Kidney (tissue), 14 donors: Measurements from ENCODE around the gene CCDC88B. TPM values are rescaled to one million over a fixed set of nuclear protein-coding genes. Genes with fewer than 3 reads are reported as not detected.

Experiments used
- DNase-seq, 5 donors: peaks; one replicate each; pipeline ENCODE4 v3.0.0-alpha.2; 2013 to 2020
- FAIRE-seq: peaks from 2 replicates; lab custom pipeline; 2012; peaks lifted over from hg19 to GRCh38; lab: Jason Lieb, UNC
- H3K27ac ChIP-seq, 2 donors: one replicate each; pipeline ENCODE4 v1.7.0; 2013; ENCODE audit warnings: low read depth in 2 of 2, low read length in 2 of 2, inconsistent platforms in 1 of 2
- H3K27me3 ChIP-seq: one replicate; pipeline ENCODE4 v1.7.1; 2013; ENCODE audit warnings: low read length, inconsistent platforms; ENCODE audit not compliant: control insufficient read depth, insufficient read depth
- H3K36me3 ChIP-seq, 3 donors: one replicate each; pipeline versions ENCODE4 v1.7.0 to v1.7.1; 2013; ENCODE audit warnings: low read length in 3 of 3, control low read depth in 1 of 3, inconsistent platforms in 1 of 3; ENCODE audit not compliant: insufficient read depth in 3 of 3, control insufficient read depth in 2 of 3
- H3K4me1 ChIP-seq, 3 donors: one replicate each; pipeline versions ENCODE4 v1.7.0 to v1.7.1; 2013; ENCODE audit warnings: low read length in 3 of 3, inconsistent platforms in 1 of 3, low read depth in 1 of 3; ENCODE audit not compliant: control insufficient read depth in 2 of 3, insufficient read depth in 2 of 3
- H3K4me3 ChIP-seq, 3 donors: one replicate each; pipeline versions ENCODE4 v1.7.0 to v1.8.1; 2013; ENCODE audit warnings: low read length in 3 of 3, control low read depth in 1 of 3, inconsistent platforms in 1 of 3
- H3K9ac ChIP-seq, 3 donors: one replicate each; pipeline versions ENCODE4 v1.7.0 to v1.7.1; 2013; ENCODE audit warnings: low read length in 3 of 3, control low read depth in 1 of 3, inconsistent platforms in 1 of 3
- H3K9me3 ChIP-seq, 3 donors: one replicate each; pipeline versions ENCODE4 v1.7.0 to v1.7.1; 2013; ENCODE audit warnings: low read length in 3 of 3, control low read depth in 1 of 3, inconsistent platforms in 1 of 3; ENCODE audit not compliant: control insufficient read depth in 2 of 3, insufficient read depth in 1 of 3
- intact Hi-C: fragments of 100-400 bp; cut with DNase I; formaldehyde crosslinking; loops from one replicate; pipeline ENCODE4 v1.11.1; 2022
- polyA plus RNA-seq: library from polyadenylated mRNA; stranded (reverse); fragments of 350-450 nt; fragmentation: Illumina TruSeq; extraction: RNeasy Lipid Tissue Mini Kit (QIAGEN cat#74804); gene quantifications from one replicate; pipeline ENCODE4 v1.2.3, GENCODE V29; 2014; ENCODE audit warnings: low read depth, low replicate concordance; ENCODE audit not compliant: insufficient read depth
- total RNA-seq: library from RNA; stranded (reverse); fragmentation: NEBNext Ultra II Directional; extraction: Animal tissue kit (Norgen Biotek cat#: 25700); gene quantifications from one replicate; pipeline ENCODE4 v1.2.1, GENCODE V29; 2021
- TF ChIP-seq, protein P1 (sequence below): IDR thresholded peaks from 3 replicates; pipeline ENCODE4 v1.5.1; 2012; ENCODE audit warnings: mild to moderate bottlenecking, moderate library complexity, borderline replicate concordance; ENCODE audit not compliant: insufficient read depth; ENCODE audit errors: extremely low read depth
- donor health status: control.
- donor health status: control.
- donor health status: control.
- donor health status: control.
- donor health status: control.
- donor health status: DM: yes; HTN: yes; CAD: no.
- donor health status: Normal renal cell carcinoma (clear cell type).

Gene CCDC88B
- total and polyA plus RNA-seq, 2 donors from 2014 or later = 10.0 to 13.3 TPM

- TF ChIP-seq, protein P1, sequence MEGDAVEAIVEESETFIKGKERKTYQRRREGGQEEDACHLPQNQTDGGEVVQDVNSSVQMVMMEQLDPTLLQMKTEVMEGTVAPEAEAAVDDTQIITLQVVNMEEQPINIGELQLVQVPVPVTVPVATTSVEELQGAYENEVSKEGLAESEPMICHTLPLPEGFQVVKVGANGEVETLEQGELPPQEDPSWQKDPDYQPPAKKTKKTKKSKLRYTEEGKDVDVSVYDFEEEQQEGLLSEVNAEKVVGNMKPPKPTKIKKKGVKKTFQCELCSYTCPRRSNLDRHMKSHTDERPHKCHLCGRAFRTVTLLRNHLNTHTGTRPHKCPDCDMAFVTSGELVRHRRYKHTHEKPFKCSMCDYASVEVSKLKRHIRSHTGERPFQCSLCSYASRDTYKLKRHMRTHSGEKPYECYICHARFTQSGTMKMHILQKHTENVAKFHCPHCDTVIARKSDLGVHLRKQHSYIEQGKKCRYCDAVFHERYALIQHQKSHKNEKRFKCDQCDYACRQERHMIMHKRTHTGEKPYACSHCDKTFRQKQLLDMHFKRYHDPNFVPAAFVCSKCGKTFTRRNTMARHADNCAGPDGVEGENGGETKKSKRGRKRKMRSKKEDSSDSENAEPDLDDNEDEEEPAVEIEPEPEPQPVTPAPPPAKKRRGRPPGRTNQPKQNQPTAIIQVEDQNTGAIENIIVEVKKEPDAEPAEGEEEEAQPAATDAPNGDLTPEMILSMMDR = no peak
- Histone ChIP-seq H3K27me3 (no peaks in the 10 kb centered on the region), H3K4me1 (peaks cover 0 to 13% (median 6%) of the 10 kb centered on the region in 3 donors), H3K36me3 (peaks cover 0 to 9% (median 5%) of the 10 kb centered on the region in 3 donors), H3K9ac (peak overlapping the region; percentile 37 to 89 (median 62)), H3K4me3 (peak overlapping the region; percentile 89 to 96 (median 92)), H3K9me3 (no peaks in the 10 kb centered on the region), H3K27ac (peak overlapping the region; percentile 100)
- intact Hi-C loops = no loop called here
- DNase-seq (peak in 1 of 5 donors; percentile 83), FAIRE-seq (no peak)
Measured at GRCh38 chr11:64318766-64319761, 20.9 kb upstream of the CCDC88B start.

GRCh38 chr11:64320556-64320955, 19.4 kb upstream of the CCDC88B start:
- no peak for FAIRE-seq
- TF ChIP-seq, protein P1 = no peak
- H3K9me3 ChIP-seq = no peaks in the 10 kb centered on the region
- no peak overlapping the region for H3K4me3 ChIP-seq
- no peaks in the 10 kb centered on the region for H3K27me3 ChIP-seq
- intact Hi-C loops = no loop called here
- H3K27ac ChIP-seq = no peak overlapping the region
- peaks cover 0 to 13% (median 6%) of the 10 kb centered on the region in 3 donors for H3K4me1 ChIP-seq
- no peak overlapping the region for H3K9ac ChIP-seq
- no peak for DNase-seq
- peaks cover 0 to 4% (median 0%) of the 10 kb centered on the region in 3 donors for H3K36me3 ChIP-seq

GRCh38 chr11:64321026-64321425, 19.0 kb upstream of the CCDC88B start:
- DNase-seq = no peak
- no peak for FAIRE-seq

More at GRCh38 chr11:64321026-64321425, 19.0 kb upstream of the CCDC88B start:
- H3K4me1 ChIP-seq = peaks cover 0 to 12% (median 6%) of the 10 kb centered on the region in 3 donors
- no peak overlapping the region for H3K9ac ChIP-seq
- TF ChIP-seq, protein P1 = no peak
- H3K27ac ChIP-seq = no peak overlapping the region
- no peak overlapping the region for H3K4me3 ChIP-seq
- peaks cover 0 to 4% (median 0%) of the 10 kb centered on the region in 3 donors for H3K36me3 ChIP-seq
- intact Hi-C loops = no loop called here
- no peaks in the 10 kb centered on the region for H3K27me3 ChIP-seq
- no peaks in the 10 kb centered on the region for H3K9me3 ChIP-seq
